Measurements from ENCODE around the gene ACHE.

The ACHE gene

DNA sequence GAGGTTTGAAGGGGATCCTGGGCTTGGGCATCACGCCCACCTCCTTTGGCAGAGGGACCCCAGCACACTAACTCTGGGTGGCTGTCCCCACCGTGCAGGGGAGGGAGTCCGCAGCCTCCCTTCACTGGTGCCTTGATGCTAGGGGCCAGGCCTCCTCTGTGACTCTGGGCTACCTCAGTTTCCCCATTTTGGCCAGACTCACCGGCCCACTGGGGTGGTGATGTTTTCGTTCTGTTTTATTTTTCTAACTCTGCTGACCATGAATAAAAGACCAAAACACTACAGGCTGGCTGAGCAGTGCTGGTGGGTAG is 29.0 kb downstream of the ACHE start:
- in situ Hi-C loops (cut with MboI; ENCODE audit: low sequenced_read_pairs, unreplicated experiment), result loop anchor here (25.0 kb wide), 1 partner anchor 404 kb away; the partner anchor contains the start of gene SPACDR
- no peak for TF ChIP-seq CTCF (IDR thresholded peaks at IDR 0.05; ENCODE audit: borderline replicate concordance, control extremely low read depth, extremely low read depth, insufficient read depth, missing control alignments)
- DNase-seq (ENCODE audit: low spot score), result no peak

DNA sequence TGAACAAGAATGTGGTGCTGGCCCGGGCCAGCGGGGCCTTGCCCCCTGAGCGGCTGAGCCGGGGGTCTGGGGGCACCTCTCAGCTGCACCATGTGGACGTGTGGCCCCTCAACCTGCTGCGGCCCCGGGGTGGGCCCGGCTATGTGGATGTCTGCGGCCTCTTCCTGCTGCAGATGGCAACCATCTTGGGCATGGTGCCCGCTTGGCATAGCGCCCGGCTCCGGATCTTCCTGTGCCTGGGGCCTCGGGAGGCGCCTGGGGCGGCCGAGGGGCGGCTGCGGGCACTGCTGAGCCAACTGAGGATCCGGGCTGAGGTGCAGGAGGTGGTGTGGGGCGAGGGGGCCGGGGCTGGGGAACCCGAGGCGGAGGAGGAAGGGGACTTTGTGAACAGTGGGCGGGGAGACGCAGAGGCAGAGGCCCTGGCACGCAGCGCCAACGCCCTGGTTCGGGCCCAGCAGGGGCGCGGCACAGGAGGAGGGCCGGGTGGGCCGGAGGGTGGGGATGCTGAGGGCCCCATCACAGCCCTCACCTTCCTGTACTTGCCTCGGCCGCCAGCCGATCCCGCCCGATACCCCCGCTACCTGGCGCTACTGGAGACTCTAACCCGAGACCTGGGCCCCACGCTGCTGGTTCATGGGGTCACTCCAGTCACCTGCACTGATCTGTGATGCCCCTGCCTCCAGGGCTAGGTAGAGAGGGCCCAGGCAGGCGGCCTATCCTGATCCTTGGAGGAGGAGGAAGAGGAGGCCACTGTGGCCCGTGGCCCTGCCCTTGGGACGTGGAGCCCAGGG is 29.6 kb downstream of the ACHE start:
- in situ Hi-C loops (cut with MboI; ENCODE audit: low sequenced_read_pairs, unreplicated experiment), result loop anchor here (25.0 kb wide), 1 partner anchor 404 kb away; the partner anchor contains the start of gene SPACDR
- no peak for DNase-seq (ENCODE audit: low spot score)
- no peak for TF ChIP-seq CTCF (IDR thresholded peaks at IDR 0.05; ENCODE audit: borderline replicate concordance, control extremely low read depth, extremely low read depth, insufficient read depth, missing control alignments)

- TF ChIP-seq CTCF (IDR thresholded peaks at IDR 0.05; ENCODE audit: borderline replicate concordance, control extremely low read depth, extremely low read depth, insufficient read depth, missing control alignments), result no peak
- in situ Hi-C loops (cut with MboI; ENCODE audit: low sequenced_read_pairs, unreplicated experiment), result loop anchor here (25.0 kb wide), 1 partner anchor 403 kb away; the partner anchor contains the start of gene SPACDR
- DNase-seq (ENCODE audit: low spot score), result no peak
These were observed 30.2 kb downstream of the ACHE start for GRCh38 chr7:100865372-100865911.

- DNase-seq (ENCODE audit: low spot score), result no peak
- no peak for TF ChIP-seq CTCF (IDR thresholded peaks at IDR 0.05; ENCODE audit: borderline replicate concordance, control extremely low read depth, extremely low read depth, insufficient read depth, missing control alignments)
- in situ Hi-C loops (cut with MboI; ENCODE audit: low sequenced_read_pairs, unreplicated experiment), result loop anchor here (25.0 kb wide), 1 partner anchor 402 kb away; the partner anchor contains the start of gene SPACDR
These were observed 31.3 kb downstream of the ACHE start for GRCh38 chr7:100864263-100864845.

DNA sequence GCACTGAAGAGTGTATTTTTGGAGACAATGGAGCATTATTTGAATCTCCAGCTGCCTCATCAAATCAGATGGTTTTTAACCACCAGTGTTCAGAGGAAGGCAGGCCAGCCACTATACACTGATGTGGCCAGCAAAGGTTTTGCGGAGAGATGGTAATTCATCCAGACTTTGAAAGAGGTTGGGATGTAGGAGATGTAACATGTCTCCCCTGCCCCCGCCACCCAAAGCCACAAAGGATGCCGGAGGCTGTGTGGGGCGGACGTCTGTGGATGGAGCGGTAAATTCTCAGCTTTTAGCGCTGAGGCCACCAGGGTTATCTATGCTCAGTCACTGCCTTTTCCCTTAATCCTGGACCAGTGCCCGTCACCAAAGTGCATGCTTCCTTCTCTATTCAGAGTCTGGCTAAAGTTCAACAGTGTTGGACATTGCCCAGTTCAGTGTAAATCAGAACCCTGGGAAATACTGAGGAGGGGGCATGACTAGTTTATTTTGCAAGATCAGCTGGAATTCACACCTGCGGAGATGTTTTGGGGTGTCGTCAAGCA is 32.2 kb downstream of the ACHE start:
- no peak for DNase-seq (ENCODE audit: low spot score)
- in situ Hi-C loops (cut with MboI; ENCODE audit: low sequenced_read_pairs, unreplicated experiment), result loop anchor here (25.0 kb wide), 1 partner anchor 401 kb away; the partner anchor contains the start of gene SPACDR

More for the DNA sequence above, 32.2 kb downstream of the ACHE start:
- no peak for TF ChIP-seq CTCF (IDR thresholded peaks at IDR 0.05; ENCODE audit: borderline replicate concordance, control extremely low read depth, extremely low read depth, insufficient read depth, missing control alignments)
